ENCODE data around the gene RFX1. TPM values are rescaled to one million over a fixed set of nuclear protein-coding genes. Genes with fewer than 3 reads are reported as not detected.
"Not testable (repeated sequence)": the region's sequence is repeated elsewhere in the genome, so short reads cannot be mapped to it uniquely, and the experiment has no call there.

Gene RFX1
- total RNA-seq (2012; rRNA removed): 3.0 and 3.5 TPM in 2 replicates

DNA sequence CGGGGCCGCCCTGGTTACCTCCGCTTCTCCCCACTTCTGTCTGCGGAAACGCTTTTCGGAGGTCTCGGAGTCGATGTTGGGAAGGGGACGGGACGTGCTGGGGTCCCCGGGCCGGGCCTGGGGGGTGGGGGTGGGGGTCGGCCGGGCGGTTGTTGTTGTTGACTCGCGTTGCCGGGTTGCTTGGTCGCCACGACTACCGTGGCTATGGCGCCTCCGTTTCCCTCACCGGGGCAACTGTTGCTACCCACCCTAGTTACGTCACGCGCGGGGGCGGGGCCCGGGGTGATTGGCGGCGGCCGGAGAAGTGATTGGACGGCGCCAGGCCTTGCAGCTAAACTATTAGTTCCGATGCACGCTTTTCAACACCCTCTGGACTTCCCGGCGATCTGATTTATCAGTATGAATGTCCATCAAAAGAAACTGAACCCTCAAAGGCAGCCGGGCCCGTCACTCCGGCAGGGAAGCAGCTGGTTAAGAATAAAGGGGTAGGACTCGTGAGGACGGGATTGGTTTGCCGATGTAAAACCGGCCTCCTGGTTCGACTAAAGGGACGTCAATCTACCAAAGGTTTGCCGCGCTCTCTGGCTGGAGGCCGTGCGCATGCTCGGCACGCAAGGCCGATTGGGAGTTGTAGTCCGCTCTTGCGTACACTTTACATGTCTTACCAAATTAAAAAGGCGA is at the start of gene RFX1:
RFX1 (minus strand) TSS at position 236 of the 681 bp plus-strand sequence. CDS start 12,477 bp downstream, outside the sequence.
- H3K36me3 ChIP-seq (ENCODE audit: insufficient read depth, low read length): no peaks in the 10 kb centered on the region
- H3K9me3 ChIP-seq (replicated peaks; ENCODE audit: low read length): no peaks in the 10 kb centered on the region
- H3K27me3 ChIP-seq (ENCODE audit: control insufficient read depth, insufficient read depth, low read length): no peaks in the 10 kb centered on the region
- H3K4me3 ChIP-seq (ENCODE audit: low read length): peak within 1 kb of the TSS; percentile 84
- peak within 1 kb of the TSS; percentile 85 for H3K4me2 ChIP-seq (ENCODE audit: low read length)
- H3K4me1 ChIP-seq (ENCODE audit: control insufficient read depth, insufficient read depth, low read length): peaks cover 25% of the 10 kb centered on the region
- H3K9ac ChIP-seq (ENCODE audit: low read depth, low read length): peak within 1 kb of the TSS; percentile 95

DNA sequence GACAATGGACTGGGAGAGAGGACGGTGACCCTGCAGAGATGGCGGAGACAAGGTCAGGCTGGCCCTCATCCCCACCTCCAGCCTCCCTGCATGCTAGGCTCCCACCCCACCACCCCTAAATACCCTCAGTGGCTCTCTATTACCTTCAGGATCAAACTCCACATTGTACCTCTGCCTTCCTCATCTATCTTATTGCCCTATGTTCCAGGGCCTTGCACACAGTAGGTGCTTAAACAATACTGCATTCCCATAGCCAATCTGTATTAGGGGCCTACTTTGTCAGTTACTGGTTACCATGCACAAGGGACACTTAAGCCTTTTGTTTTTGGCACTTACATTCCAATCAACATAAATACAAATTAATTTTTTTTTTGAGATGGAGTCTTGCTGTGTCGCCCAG is 49.3 kb upstream of the RFX1 start:
- Histone ChIP-seq H3K27me3 (ENCODE audit: control insufficient read depth, insufficient read depth, low read length) (peaks cover 25% of the 10 kb centered on the region), H3K9ac (ENCODE audit: low read depth, low read length) (no peak overlapping the region), H3K36me3 (ENCODE audit: insufficient read depth, low read length) (no peaks in the 10 kb centered on the region), H3K4me2 (ENCODE audit: low read length) (no peak overlapping the region), H3K4me3 (ENCODE audit: low read length) (no peak overlapping the region), H3K9me3 (replicated peaks; ENCODE audit: low read length) (no peaks in the 10 kb centered on the region), H3K4me1 (ENCODE audit: control insufficient read depth, insufficient read depth, low read length) (no peaks in the 10 kb centered on the region)

DNA sequence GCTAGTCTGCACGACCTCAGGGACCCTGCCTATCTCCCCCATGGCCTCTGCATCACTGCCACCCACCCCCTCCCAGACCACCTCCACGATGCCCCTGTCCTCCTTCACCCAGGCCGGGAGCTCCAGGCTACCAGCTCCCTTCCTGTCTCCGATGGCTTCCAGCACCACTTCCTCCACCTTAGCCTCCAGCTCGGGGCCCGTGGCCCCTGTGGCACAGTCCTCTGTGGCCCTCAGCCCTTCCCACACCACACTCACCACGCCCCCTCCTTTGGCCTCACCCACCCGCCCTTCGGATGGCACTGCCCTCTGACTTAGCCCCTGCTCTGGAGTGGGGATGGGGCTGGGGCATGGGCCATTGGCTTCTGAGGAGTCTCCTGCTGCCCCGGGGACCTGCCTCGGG is 48.6 kb upstream of the RFX1 start:
- H3K4me1 ChIP-seq (ENCODE audit: control insufficient read depth, insufficient read depth, low read length): no peaks in the 10 kb centered on the region
- no peak overlapping the region for H3K4me2 ChIP-seq (ENCODE audit: low read length)
- no peaks in the 10 kb centered on the region for H3K9me3 ChIP-seq (replicated peaks; ENCODE audit: low read length)
- peaks cover 18% of the 10 kb centered on the region for H3K27me3 ChIP-seq (ENCODE audit: control insufficient read depth, insufficient read depth, low read length)
- no peak overlapping the region for H3K4me3 ChIP-seq (ENCODE audit: low read length)
- H3K9ac ChIP-seq (ENCODE audit: low read depth, low read length): no peak overlapping the region
- H3K36me3 ChIP-seq (ENCODE audit: insufficient read depth, low read length): no peaks in the 10 kb centered on the region

DNA sequence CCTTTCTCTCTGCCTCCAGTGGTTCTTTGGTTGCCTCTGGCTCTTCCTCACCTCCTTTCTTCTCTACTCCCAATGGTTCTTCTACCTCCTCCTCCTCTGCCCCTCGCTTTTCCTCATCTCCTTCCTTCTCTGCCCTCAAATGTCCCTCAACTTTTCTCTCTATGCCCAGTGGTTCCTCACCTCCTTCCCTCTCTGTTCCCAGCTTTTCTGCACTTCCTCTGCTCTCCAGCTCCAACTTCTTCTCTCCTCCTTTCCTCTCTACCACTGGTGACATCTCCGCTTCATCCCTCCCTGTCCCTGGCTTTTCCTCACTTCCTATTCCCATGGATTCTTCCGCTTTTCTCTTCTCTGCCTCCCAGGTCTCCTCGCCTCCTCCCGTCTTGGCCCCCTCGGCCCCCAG is 48.0 kb upstream of the RFX1 start:
- H3K4me3 ChIP-seq (ENCODE audit: low read length): no peak overlapping the region
- H3K27me3 ChIP-seq (ENCODE audit: control insufficient read depth, insufficient read depth, low read length): peaks cover 12% of the 10 kb centered on the region
- no peaks in the 10 kb centered on the region for H3K36me3 ChIP-seq (ENCODE audit: insufficient read depth, low read length)
- no peaks in the 10 kb centered on the region for H3K4me1 ChIP-seq (ENCODE audit: control insufficient read depth, insufficient read depth, low read length)
- no peaks in the 10 kb centered on the region for H3K9me3 ChIP-seq (replicated peaks; ENCODE audit: low read length)
- H3K9ac ChIP-seq (ENCODE audit: low read depth, low read length): no peak overlapping the region
- H3K4me2 ChIP-seq (ENCODE audit: low read length): no peak overlapping the region

DNA sequence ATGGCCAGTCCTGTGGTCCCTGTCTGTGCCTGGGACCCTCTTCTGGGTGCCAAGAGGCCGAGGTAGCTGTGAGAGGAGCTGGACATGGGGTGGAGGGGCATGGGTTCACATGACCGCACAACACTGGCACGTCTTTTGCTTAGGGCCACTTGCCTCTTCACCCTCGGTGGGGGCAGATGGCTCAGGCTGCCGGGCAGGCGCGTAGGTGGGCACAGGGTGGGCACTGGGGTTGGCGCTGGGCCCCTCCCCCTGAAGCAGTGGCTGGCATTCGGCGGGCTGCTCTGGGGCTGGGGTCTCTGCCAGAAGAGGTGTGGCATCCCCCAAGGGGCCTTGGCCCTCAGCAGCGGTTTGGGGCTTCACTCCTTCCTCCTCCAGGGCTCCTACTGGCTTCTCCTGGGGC is 47.4 kb upstream of the RFX1 start:
- Histone ChIP-seq H3K4me2 (ENCODE audit: low read length) (no peak overlapping the region), H3K4me1 (ENCODE audit: control insufficient read depth, insufficient read depth, low read length) (no peaks in the 10 kb centered on the region), H3K36me3 (ENCODE audit: insufficient read depth, low read length) (no peaks in the 10 kb centered on the region), H3K9me3 (replicated peaks; ENCODE audit: low read length) (no peaks in the 10 kb centered on the region), H3K27me3 (ENCODE audit: control insufficient read depth, insufficient read depth, low read length) (peaks cover 6% of the 10 kb centered on the region), H3K9ac (ENCODE audit: low read depth, low read length) (no peak overlapping the region), H3K4me3 (ENCODE audit: low read length) (no peak overlapping the region)

DNA sequence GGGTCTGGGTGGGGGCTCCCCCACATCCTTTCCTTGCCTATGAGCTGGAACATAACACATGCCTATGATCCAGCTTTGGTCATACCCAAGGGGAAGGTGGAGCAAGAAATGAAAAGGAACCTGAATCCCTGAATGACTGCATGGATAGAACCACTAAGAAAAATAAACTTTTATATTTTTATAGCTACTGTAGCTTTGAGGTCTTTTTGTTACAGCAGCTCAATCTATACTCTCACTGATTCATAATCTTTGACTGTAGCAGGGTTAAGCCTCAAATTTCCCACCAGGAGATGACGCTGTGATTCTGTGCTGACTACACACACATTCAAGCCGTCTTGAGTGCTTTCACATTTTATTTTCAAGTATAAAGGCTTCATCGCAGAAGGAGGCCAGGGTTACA is 46.9 kb upstream of the RFX1 start:
- no peaks in the 10 kb centered on the region for H3K4me1 ChIP-seq (ENCODE audit: control insufficient read depth, insufficient read depth, low read length)
- no peak overlapping the region for H3K9ac ChIP-seq (ENCODE audit: low read depth, low read length)
- no peak overlapping the region for H3K4me2 ChIP-seq (ENCODE audit: low read length)
- H3K4me3 ChIP-seq (ENCODE audit: low read length): no peak overlapping the region
- H3K9me3 ChIP-seq (replicated peaks; ENCODE audit: low read length): no peaks in the 10 kb centered on the region
- peaks cover under 1% of the 10 kb centered on the region for H3K27me3 ChIP-seq (ENCODE audit: control insufficient read depth, insufficient read depth, low read length)
- no peaks in the 10 kb centered on the region for H3K36me3 ChIP-seq (ENCODE audit: insufficient read depth, low read length)

DNA sequence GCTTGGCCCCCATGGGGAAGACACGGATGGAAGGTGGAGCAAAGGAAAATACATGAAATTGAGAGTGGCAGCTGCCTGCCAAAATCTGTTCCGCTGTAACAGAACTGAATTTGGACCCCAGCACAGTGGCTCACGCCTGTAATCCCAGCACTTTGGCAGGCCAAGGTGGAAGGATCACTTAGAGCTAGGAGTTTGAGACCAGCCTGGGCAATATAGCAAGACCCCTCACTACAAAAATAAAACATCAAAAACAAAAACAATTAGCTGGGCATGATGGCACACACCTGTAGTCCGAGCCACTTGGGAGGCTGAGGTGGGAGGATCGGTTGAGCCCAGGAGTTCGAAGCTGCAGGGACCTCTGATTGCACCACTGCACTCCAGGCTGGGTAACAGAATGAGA is 46.4 kb upstream of the RFX1 start:
- no peaks in the 10 kb centered on the region for H3K36me3 ChIP-seq (ENCODE audit: insufficient read depth, low read length)
- H3K27me3 ChIP-seq (ENCODE audit: control insufficient read depth, insufficient read depth, low read length): no peaks in the 10 kb centered on the region
- no peaks in the 10 kb centered on the region for H3K9me3 ChIP-seq (replicated peaks; ENCODE audit: low read length)
- H3K4me2 ChIP-seq (ENCODE audit: low read length): no peak overlapping the region
- H3K9ac ChIP-seq (ENCODE audit: low read depth, low read length): no peak overlapping the region
- H3K4me3 ChIP-seq (ENCODE audit: low read length): no peak overlapping the region
- H3K4me1 ChIP-seq (ENCODE audit: control insufficient read depth, insufficient read depth, low read length): no peaks in the 10 kb centered on the region

DNA sequence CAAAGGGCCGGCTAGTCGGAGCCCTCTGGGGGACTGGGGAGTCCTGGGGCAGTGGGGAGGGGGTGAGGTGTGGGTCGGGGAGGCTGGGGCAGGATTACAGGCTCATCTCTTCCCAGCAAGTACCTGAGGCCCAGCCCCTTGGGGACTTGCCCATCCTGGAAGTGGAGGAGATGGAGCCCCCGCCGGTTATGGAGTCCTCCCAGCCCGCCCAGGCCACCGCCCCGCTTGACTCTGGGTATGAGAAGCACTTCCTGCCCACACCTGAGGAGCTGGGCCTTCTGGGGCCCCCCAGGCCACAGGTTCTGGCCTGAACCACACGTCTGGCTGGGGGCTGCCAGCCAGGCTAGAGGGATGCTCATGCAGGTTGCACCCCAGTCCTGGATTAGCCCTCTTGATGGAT is 45.9 kb upstream of the RFX1 start:
- no peaks in the 10 kb centered on the region for H3K36me3 ChIP-seq (ENCODE audit: insufficient read depth, low read length)
- no peaks in the 10 kb centered on the region for H3K27me3 ChIP-seq (ENCODE audit: control insufficient read depth, insufficient read depth, low read length)
- H3K9me3 ChIP-seq (replicated peaks; ENCODE audit: low read length): no peaks in the 10 kb centered on the region
- no peak overlapping the region for H3K4me2 ChIP-seq (ENCODE audit: low read length)
- H3K9ac ChIP-seq (ENCODE audit: low read depth, low read length): no peak overlapping the region
- no peaks in the 10 kb centered on the region for H3K4me1 ChIP-seq (ENCODE audit: control insufficient read depth, insufficient read depth, low read length)
- H3K4me3 ChIP-seq (ENCODE audit: low read length): no peak overlapping the region

DNA sequence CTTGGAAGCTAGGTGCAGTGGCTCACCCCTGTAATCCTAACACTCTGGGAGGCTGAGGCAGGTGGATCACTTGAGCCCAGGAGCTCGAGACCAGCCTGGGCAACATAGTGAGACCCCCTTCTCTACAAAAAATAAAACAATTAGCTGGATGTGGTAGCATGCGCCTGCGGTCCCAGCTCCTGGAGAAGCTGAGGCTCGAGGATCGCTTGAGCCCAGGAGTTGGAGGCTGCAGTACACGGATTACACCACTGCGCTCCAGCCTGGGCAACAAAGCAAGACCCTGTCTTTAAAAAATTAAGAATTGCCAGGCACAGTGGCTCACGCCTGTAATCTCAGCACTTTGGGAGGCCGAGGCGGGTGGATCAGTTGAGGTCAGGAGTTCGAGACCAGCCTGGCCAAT is 44.8 kb upstream of the RFX1 start:
- H3K9ac ChIP-seq (ENCODE audit: low read depth, low read length); H3K36me3 ChIP-seq (ENCODE audit: insufficient read depth, low read length); H3K4me3 ChIP-seq (ENCODE audit: low read length); H3K4me2 ChIP-seq (ENCODE audit: low read length); H3K9me3 ChIP-seq (replicated peaks; ENCODE audit: low read length); H3K4me1 ChIP-seq (ENCODE audit: control insufficient read depth, insufficient read depth, low read length); H3K27me3 ChIP-seq (ENCODE audit: control insufficient read depth, insufficient read depth, low read length): not testable (repeated sequence)

DNA sequence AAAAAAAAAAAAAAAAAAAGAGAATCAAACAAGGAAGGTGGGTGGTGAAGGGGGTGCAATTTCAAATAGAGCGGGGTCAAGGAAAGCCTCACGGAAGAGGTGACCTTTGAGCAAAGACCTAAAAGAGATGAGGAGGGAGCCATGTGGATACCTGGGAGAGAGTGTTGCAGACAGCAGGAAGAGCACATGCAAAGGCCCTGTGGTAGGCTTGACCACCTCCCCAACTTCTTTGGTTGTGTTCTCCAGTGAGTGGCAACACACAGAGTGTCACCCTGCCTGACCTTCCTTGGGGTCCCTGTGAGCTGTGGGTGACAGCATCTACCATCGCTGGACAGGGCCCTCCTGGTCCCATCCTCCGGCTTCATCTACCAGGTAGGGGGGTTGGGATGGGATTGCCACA is 44.4 kb upstream of the RFX1 start:
- Histone ChIP-seq H3K4me3 (ENCODE audit: low read length) (no peak overlapping the region), H3K9ac (ENCODE audit: low read depth, low read length) (no peak overlapping the region), H3K36me3 (ENCODE audit: insufficient read depth, low read length) (no peaks in the 10 kb centered on the region), H3K4me1 (ENCODE audit: control insufficient read depth, insufficient read depth, low read length) (no peaks in the 10 kb centered on the region), H3K27me3 (ENCODE audit: control insufficient read depth, insufficient read depth, low read length) (no peaks in the 10 kb centered on the region), H3K4me2 (ENCODE audit: low read length) (no peak overlapping the region), H3K9me3 (replicated peaks; ENCODE audit: low read length) (no peaks in the 10 kb centered on the region)

DNA sequence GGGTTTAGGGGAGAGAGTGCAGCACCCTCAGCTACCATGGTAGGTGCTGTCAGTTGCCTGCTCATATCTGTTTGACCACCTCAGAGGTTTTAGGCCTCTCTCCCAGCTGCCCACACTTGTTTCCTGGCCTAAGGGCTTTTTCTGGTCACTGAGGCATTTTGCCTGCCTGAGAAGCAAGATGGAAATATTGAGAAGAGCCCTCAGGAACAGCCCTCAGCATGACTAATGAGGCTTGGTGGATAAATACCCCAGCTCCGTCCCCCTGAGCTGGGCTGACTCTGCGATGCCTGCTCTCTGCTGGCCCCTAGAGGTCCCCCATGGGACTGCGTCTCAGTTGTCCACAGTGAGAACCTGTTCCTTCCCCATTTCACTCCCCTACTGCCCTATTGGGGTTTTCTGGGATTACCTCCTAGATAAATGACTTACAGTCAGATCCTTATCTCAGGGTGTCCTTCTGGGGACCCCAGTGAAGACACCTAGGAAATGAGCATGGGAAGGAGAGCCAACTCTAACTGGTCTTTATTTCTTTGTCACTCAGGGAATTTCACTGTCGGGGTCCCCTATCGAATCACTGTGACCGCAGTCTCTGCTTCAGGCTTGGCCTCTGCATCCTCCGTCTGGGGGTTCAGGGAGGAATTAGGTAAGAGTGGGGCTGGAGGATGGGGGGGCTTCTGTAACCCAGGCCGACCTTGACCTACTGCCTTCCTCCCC is 42.5 kb upstream of the RFX1 start:
- Histone ChIP-seq H3K4me2 (ENCODE audit: low read length) (no peak overlapping the region), H3K4me3 (ENCODE audit: low read length) (no peak overlapping the region), H3K36me3 (ENCODE audit: insufficient read depth, low read length) (no peaks in the 10 kb centered on the region), H3K4me1 (ENCODE audit: control insufficient read depth, insufficient read depth, low read length) (no peaks in the 10 kb centered on the region), H3K9ac (ENCODE audit: low read depth, low read length) (no peak overlapping the region), H3K9me3 (replicated peaks; ENCODE audit: low read length) (no peaks in the 10 kb centered on the region), H3K27me3 (ENCODE audit: control insufficient read depth, insufficient read depth, low read length) (no peaks in the 10 kb centered on the region)

DNA sequence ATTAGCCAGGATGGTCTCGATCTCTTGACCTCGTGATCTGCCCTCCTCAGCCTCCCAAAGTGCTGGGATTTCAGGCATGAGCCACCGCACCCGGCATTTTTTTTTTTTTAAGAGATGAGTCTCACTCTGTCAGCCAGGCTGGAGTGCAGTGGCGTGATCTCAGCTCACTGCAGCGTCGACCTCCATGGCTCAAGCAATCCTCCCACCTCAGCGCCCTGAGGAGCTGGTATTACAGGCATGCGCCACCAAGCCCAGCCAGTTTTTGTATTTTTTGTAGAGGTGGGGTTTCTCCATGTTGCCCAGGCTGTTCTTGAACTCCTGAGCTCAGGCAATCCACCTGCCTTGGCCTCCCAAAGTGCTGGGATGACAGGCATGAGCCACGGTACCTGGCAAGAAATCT is 41.7 kb upstream of the RFX1 start:
- not testable (repeated sequence) for H3K27me3 ChIP-seq (ENCODE audit: control insufficient read depth, insufficient read depth, low read length); H3K9me3 ChIP-seq (replicated peaks; ENCODE audit: low read length); H3K4me1 ChIP-seq (ENCODE audit: control insufficient read depth, insufficient read depth, low read length); H3K9ac ChIP-seq (ENCODE audit: low read depth, low read length); H3K36me3 ChIP-seq (ENCODE audit: insufficient read depth, low read length); H3K4me2 ChIP-seq (ENCODE audit: low read length); H3K4me3 ChIP-seq (ENCODE audit: low read length)

Data from skeletal muscle satellite cell (primary cell).